ENCODE data around the gene ANKRD53. TPM values are rescaled to one million over a fixed set of nuclear protein-coding genes. Genes with fewer than 3 reads are reported as not detected.

The ANKRD53 gene
- 0.36 TPM in 1 of 2 replicates, not detected in the other for total RNA-seq (2014; rRNA removed; shearing (Covaris generic))

GRCh38 chr2:70978341-70979179 lies at the start of gene ANKRD53:
ANKRD53 (plus strand) TSS chr2:70978630; CDS start chr2:70978646, 16 bp downstream.
- Histone ChIP-seq H3K4me1 (no peaks in the 10 kb centered on the region), H3K27ac (no peak within 1 kb of the TSS; the same call in 1 of the 2 replicates), H3K4me3 (peak within 1 kb of the TSS; percentile 61), H3K9me3 (replicated peaks) (no peaks in the 10 kb centered on the region), H3K36me3 (no peaks in the 10 kb centered on the region), H3K27me3 (no peaks in the 10 kb centered on the region)
- no peak for DNase-seq

GRCh38 chr2:70930371-70931329 lies 47.8 kb upstream of the ANKRD53 start:
- Histone ChIP-seq H3K4me3 (no peak overlapping the region), H3K36me3 (peaks cover 7% of the 10 kb centered on the region; the same call in 1 of the 2 replicates), H3K27ac (no peak overlapping the region), H3K9me3 (replicated peaks) (no peaks in the 10 kb centered on the region), H3K27me3 (no peaks in the 10 kb centered on the region), H3K4me1 (peaks cover 10% of the 10 kb centered on the region)
- DNase-seq = no peak

- H3K4me3 ChIP-seq = no peak overlapping the region
- H3K36me3 ChIP-seq = peaks cover 7% of the 10 kb centered on the region; the same call in 1 of the 2 replicates
- DNase-seq = no peak
- no peak overlapping the region for H3K27ac ChIP-seq
- peaks cover 15% of the 10 kb centered on the region for H3K4me1 ChIP-seq
- no peaks in the 10 kb centered on the region for H3K27me3 ChIP-seq
- no peaks in the 10 kb centered on the region for H3K9me3 ChIP-seq (replicated peaks)
These were observed 46.9 kb upstream of the ANKRD53 start for GRCh38 chr2:70931376-70932000.

GRCh38 chr2:70932631-70933230 lies 45.7 kb upstream of the ANKRD53 start:
- no peaks in the 10 kb centered on the region for H3K27me3 ChIP-seq
- DNase-seq = no peak

GRCh38 chr2:70934981-70935380 lies 43.4 kb upstream of the ANKRD53 start:
- no peak overlapping the region for H3K4me3 ChIP-seq
- H3K4me1 ChIP-seq = peaks cover 43% of the 10 kb centered on the region
- H3K36me3 ChIP-seq = peaks cover 4% of the 10 kb centered on the region; the same call in 1 of the 2 replicates
- DNase-seq = no peak
- no peaks in the 10 kb centered on the region for H3K27me3 ChIP-seq
- H3K27ac ChIP-seq = no peak overlapping the region
- H3K9me3 ChIP-seq (replicated peaks) = no peaks in the 10 kb centered on the region

More at GRCh38 chr2:70932631-70933230, 45.7 kb upstream of the ANKRD53 start:
- Histone ChIP-seq H3K9me3 (replicated peaks) (no peaks in the 10 kb centered on the region), H3K4me1 (peaks cover 28% of the 10 kb centered on the region), H3K27ac (no peak overlapping the region), H3K36me3 (peaks cover 4% of the 10 kb centered on the region; the same call in 1 of the 2 replicates), H3K4me3 (no peak overlapping the region)

DNA sequence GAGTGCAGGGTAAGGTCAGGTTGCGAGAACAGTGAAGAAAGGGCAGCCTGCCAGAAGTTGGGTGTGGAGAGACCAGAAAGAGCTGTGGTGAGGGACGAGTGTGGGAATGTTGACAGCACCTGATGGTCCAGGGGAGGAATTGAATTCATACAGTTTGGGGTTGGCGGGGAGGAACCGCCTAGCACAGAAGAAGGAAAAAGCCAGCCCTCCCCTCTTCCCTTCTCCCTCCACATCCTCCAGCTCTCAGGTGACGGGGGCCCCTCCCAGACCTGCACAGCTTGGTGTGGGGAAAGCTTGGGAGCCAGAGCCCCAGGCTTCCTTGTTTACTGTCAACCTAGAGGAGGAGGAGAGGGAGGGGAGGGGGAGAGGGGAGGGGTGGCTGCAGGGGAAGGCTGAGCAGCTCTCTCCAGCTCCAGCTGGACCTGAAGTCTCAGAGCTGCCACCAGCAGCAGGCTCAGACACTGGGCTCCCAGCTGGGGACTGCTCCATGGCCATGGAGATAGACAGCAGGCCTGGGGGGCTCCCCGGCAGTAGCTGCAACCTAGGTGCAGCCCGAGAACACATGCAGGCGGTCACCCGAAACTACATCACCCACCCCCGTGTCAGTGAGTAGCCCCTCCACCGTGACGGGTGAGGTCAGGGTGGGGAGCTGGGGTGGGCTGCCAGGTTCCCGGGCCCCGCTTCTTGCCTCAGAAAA lies 42.8 kb upstream of the ANKRD53 start, which contains the start of gene ATP6V1B1:
Gene ATP6V1B1, plus strand, starts transcription at position 433 of the 697 bp plus-strand sequence. Its CDS starts 55 bp downstream, at position 488.
- Histone ChIP-seq H3K4me1 (peaks cover 50% of the 10 kb centered on the region), H3K36me3 (0 out of 2 replicates have a peak, but pooled peaks cover 2% of the 10 kb centered on the region), H3K9me3 (replicated peaks) (no peaks in the 10 kb centered on the region), H3K27me3 (no peaks in the 10 kb centered on the region), H3K27ac (no peak within 1 kb of the TSS), H3K4me3 (no peak within 1 kb of the TSS)
- DNase-seq = no peak

DNA sequence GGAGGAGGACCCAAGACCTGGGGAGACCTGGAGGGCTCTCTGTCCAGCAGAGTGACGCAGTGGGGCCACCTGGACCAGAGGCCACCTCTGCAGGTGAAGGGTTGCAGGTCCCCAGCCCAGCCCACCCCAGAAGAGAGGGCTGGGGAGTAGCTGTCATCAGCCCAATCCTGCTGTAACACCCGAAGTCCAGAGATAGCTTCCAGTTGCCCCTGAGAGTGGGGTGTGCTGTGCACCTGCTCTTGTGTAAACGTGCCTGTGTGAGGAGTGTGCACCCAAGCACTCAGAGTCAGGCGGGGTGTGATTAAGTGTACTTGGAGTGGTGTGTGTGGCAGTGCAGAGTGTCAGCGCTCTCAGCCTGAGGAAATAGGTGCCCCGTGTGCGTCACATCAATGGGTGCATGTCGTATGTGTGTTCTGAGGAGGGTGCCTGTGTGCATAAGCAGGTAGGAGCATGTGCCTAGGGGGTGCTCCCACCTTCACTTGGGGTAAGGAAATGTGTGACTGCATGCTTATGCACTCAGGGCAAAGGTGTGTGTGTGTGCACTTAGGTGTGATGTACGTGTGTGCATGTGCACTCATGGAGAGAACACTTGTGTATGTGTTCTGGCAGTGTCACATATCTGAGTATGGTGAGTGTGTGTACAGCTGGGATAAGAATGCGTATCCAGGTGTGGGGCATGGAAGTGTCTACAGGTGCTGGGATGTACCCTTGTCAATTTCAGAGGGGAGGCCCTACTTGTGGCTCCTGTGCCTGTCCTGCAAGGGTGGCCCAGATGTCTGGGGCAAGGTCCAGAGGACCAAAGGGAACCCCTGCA lies 42.1 kb upstream of the ANKRD53 start:
- Histone ChIP-seq H3K4me1 (peaks cover 45% of the 10 kb centered on the region), H3K9me3 (replicated peaks) (no peaks in the 10 kb centered on the region), H3K27ac (no peak overlapping the region), H3K27me3 (no peaks in the 10 kb centered on the region), H3K4me3 (no peak overlapping the region), H3K36me3 (no peaks in the 10 kb centered on the region)
- no peak for DNase-seq

DNA sequence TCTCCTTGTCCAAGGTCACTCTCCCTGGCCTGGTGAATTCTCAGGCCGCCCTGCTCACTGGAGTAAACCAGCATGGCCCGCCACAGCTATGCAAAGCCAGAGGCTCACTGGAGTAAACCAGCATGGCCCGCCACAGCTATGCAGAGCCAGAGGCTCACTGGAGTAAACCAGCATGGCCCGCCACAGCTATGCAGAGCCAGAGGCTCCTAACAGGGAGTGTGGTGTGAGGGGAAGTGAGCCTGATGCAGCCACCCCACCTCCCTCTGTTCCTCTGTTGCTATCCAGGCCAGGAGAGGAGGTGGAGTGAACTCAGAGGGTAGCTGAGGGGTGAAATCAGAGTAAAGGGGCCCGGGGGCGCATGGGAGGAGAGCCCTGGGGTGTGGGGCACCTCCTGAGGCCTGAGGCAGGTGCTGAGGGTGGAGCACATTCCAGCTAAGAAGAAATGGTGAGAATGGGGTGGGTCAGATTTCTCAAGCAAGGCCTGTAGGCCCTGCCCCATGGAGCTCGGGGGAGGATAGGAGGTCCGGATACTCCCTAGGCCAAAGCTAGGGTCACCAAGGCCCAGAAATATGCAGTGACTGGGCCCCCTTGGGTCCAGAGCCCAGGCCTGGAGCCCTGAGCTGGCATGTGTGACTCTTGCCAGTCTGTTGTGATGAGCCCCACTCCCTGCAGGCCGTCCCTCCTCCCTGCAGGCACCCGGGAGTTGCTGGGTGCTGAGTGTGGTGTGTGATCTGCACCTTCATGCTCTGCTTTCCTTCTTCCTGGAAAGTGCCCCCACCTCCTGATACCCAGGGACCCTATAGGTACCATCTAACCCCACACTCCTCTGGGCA lies 41.2 kb upstream of the ANKRD53 start:
- peaks cover 41% of the 10 kb centered on the region for H3K4me1 ChIP-seq
- DNase-seq = peak; percentile 44 to 50
- H3K36me3 ChIP-seq = no peaks in the 10 kb centered on the region
- H3K4me3 ChIP-seq = no peak overlapping the region
- H3K27ac ChIP-seq = peak overlapping the region; percentile 8; the same call in 1 of the 2 replicates
- H3K9me3 ChIP-seq (replicated peaks) = no peaks in the 10 kb centered on the region
- no peaks in the 10 kb centered on the region for H3K27me3 ChIP-seq

GRCh38 chr2:70937866-70938585 lies 40.4 kb upstream of the ANKRD53 start:
- DNase-seq = no peak
- no peak overlapping the region for H3K27ac ChIP-seq
- no peaks in the 10 kb centered on the region for H3K9me3 ChIP-seq (replicated peaks)
- H3K36me3 ChIP-seq = no peaks in the 10 kb centered on the region
- H3K4me1 ChIP-seq = peaks cover 48% of the 10 kb centered on the region
- H3K27me3 ChIP-seq = no peaks in the 10 kb centered on the region
- H3K4me3 ChIP-seq = no peak overlapping the region

GRCh38 chr2:70938586-70938950 lies 39.9 kb upstream of the ANKRD53 start:
- Histone ChIP-seq H3K9me3 (replicated peaks) (no peaks in the 10 kb centered on the region), H3K27ac (no peak overlapping the region), H3K4me3 (no peak overlapping the region), H3K27me3 (no peaks in the 10 kb centered on the region), H3K36me3 (no peaks in the 10 kb centered on the region), H3K4me1 (peaks cover 52% of the 10 kb centered on the region)
- DNase-seq = no peak

DNA sequence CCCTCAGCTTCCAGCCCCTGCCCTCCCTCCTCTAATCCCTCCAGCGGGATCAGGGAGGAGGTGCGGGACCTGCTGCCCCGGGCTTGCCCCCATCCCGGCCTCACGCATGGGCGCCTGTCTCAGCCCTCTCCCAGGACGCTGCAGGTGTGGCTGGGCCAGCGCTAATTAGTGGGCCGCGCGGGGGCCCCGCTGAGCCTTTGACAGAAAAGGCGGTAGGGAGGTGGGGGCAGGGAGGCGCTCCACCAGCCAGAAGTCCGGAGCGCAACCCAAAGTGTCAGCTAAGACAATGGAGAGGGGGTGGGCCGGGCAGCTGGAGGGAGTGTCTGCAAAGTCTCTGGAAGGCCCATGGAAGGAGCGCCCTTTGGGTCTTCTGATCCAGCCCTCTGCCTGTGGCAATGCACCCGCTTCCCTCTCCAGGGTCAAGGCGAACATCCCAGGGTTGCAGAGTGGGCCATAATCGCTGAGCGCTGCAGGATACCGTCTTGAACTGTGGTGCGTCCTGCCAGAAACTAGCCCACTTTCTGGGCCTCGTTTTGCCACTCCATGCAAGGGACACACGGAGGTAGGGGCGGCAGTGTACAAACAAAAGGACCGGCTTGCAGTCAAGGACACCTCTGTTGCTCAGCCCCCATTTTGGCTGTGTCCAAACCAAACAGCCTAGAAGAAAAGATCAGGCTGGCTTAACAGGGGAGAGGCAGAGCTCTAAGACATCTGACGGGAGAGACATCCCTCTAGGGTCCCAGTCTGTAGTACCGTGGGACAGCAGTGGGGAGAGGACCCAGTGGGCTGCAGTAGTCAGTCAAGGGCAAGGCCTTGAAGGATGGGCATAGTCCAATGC lies 39.2 kb upstream of the ANKRD53 start:
- Histone ChIP-seq H3K36me3 (no peaks in the 10 kb centered on the region), H3K4me3 (no peak overlapping the region), H3K9me3 (replicated peaks) (no peaks in the 10 kb centered on the region), H3K4me1 (peaks cover 52% of the 10 kb centered on the region), H3K27me3 (no peaks in the 10 kb centered on the region), H3K27ac (peak overlapping the region; percentile 31)
- no peak for DNase-seq
